Epithelial cell of esophagus (primary cell): ENCODE data around the gene PPP2R5A.
"Not testable (repeated sequence)": the region's sequence is repeated elsewhere in the genome, so short reads cannot be mapped to it uniquely, and the experiment has no call there.

ENCODE experiments used
- DNase-seq: peaks from one replicate; pipeline ENCODE4 v3.0.0; 2010; ENCODE audit warnings: low read depth
- H3K4me3 ChIP-seq: 2 replicates; pipeline ENCODE4 v1.5.1; 2011; ENCODE audit warnings: mild to moderate bottlenecking, low read length, control low read depth
- TF ChIP-seq, protein P1 (sequence below): IDR thresholded peaks from 2 replicates; pipeline ENCODE4 v1.5.1; 2011; ENCODE audit warnings: low read depth, mild to moderate bottlenecking, low read length, control low read depth, inconsistent platforms; ENCODE audit not compliant: insufficient read depth; ENCODE audit errors: missing control alignments

PPP2R5A gene

DNA sequence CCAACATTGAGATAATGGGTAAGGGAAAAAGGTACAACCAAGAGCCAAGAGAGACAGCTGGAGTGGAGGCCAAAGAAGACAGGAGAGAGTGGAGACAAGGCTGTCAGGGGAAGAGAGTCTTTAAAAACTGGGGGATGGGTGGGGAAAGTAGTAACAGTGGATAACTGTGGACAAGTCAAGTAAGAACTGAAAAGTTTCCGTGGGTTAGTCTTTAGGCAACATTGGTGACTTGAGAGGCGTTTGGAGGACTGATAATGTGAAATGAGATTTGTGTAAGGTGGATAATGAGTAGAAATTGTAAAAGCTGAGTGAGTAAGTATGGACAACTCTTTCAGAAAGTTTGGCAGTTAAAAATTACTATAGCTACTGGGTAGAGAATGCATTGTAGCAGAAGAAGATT is 10.4 kb downstream of the PPP2R5A start:
- TF ChIP-seq, protein P1, sequence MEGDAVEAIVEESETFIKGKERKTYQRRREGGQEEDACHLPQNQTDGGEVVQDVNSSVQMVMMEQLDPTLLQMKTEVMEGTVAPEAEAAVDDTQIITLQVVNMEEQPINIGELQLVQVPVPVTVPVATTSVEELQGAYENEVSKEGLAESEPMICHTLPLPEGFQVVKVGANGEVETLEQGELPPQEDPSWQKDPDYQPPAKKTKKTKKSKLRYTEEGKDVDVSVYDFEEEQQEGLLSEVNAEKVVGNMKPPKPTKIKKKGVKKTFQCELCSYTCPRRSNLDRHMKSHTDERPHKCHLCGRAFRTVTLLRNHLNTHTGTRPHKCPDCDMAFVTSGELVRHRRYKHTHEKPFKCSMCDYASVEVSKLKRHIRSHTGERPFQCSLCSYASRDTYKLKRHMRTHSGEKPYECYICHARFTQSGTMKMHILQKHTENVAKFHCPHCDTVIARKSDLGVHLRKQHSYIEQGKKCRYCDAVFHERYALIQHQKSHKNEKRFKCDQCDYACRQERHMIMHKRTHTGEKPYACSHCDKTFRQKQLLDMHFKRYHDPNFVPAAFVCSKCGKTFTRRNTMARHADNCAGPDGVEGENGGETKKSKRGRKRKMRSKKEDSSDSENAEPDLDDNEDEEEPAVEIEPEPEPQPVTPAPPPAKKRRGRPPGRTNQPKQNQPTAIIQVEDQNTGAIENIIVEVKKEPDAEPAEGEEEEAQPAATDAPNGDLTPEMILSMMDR = no peak
- no peak for DNase-seq
- no peak overlapping the region for H3K4me3 ChIP-seq

DNA sequence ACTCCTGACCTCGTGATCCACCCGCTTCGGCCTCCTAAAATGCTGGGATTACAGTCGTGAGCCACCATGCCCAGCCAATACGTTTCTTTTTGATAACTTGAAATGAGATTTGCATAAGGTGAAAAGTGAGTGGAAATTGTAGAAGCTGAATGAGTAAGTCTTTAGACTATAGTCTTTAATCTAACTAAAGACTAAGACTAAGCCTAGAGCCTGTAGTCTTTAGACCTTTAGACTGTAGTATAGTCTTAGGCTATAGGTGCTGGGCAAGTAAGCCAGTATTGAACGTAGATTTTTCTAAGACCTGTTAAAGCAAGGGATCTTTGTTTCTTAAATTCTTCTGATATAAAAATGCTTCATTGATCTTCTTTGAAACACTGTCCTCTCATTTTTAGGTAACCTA is 12.1 kb downstream of the PPP2R5A start:
- DNase-seq = no peak
- TF ChIP-seq, protein P1 = no peak
- H3K4me3 ChIP-seq = no peak overlapping the region

DNA sequence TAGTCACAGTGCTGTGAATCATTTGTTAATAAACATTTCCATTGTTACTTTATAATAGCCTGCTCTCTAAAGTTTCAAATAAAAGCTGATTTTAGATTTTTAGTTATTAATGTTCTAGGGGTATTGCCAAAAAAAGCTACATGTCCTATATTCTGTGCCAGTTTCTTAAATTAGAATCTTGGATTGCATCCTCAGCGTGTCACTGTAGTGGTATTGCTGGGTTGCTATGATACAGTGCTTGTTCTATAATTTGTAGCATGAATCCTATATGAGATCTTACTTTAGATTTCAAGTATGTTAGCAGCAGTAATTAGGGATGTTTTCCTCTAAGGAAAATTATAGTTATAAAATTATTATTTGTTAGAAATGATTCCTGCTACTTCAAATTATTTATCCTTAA is 16.4 kb downstream of the PPP2R5A start:
- TF ChIP-seq, protein P1 = no peak
- no peak overlapping the region for H3K4me3 ChIP-seq
- DNase-seq = no peak

DNA sequence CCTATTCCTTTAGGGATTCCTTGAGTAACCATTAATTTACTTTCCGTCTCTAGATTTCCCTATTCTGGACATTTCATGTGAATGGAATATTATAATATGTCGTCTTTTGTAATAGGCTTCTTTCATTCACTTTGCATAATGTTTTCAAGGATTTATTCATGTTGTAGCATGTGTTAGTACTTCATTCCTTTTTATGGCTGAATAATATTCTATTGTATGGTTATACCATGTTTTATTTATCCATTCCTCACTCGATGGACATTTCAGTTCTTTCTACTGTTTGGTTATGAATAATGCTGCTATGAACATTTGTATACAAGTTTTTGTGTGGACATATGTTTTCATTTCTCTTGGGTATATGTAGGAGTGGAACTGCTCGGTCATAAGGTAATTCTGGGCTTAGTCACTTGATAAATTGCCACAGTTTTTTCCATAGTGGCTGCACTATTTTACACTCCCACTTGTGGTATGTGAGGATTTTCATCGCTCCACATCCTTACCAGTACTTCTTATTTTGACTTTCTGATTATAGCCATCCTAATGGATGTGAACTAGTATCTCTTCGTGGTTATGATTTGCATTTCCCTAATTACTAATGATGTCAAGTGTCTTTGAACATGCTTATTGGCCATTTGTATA is 17.7 kb downstream of the PPP2R5A start:
- TF ChIP-seq, protein P1 = no peak
- peak; percentile 26 for DNase-seq

DNA sequence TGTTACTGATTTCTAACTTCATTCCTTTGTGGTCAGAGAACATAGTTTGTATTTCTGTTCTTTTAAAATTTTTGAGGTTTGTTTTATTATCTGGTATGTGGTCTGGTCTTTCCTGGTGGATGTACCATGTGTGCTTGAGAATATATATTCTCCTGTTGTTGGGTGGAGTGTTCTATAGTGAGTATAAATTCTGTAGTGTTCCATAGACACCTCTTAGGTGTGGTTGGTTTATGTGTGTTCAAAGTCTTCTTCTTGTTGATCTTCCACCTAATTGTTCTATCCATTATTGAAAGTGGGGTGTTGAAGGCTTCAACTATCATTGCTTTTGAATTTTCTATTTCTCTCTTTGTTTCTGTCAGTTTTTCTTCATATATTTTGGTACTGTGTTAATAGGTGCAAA is 20.1 kb downstream of the PPP2R5A start:
- DNase-seq = no peak
- H3K4me3 ChIP-seq = no peak overlapping the region
- TF ChIP-seq, protein P1 = no peak

More for the DNA sequence above, 17.7 kb downstream of the PPP2R5A start:
- H3K4me3 ChIP-seq = no peak overlapping the region

DNA sequence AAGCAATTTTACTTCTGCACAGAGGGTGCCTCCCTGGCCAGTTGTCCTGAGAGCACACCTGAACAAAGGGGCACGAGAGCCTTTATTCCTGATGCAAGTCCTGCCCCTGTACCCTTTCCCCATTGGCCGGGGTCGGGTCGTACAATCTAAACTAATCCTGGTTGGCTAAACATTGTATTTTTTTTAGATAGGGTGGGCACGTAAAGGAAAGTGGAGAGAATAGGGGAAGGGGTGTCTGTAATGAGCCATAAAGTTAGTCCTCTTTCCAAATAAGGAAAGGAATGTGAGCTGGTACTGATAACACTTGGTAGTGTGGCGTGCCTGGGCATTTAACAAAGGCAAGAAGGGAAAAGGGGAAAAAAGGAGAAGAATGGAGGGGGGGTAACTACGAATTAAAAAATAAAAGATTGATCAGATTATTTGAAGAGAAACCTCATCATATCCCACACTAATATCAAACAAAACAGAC is 20.8 kb downstream of the PPP2R5A start:
- not testable (repeated sequence) for DNase-seq, H3K4me3 ChIP-seq

DNA sequence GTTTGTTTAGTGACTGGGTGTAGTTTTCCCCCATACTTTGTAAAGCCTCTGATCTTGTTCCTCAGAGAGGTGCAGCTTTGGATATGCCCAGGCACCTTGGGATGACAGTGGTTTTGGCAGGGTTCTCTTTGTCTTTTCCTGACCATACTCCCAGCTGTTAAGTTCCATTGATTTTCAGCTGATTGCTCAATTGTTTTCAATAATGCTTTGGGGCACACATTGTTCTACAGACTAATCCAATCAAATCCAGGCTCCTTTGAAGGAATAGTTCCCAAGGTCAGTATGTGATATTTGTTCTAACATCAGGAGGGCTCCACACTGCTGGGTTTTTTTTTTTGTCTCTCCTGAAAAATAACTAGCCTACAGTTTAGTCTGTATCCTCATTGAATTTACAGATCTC is 24.8 kb downstream of the PPP2R5A start:
- no peak overlapping the region for H3K4me3 ChIP-seq
- TF ChIP-seq, protein P1 = no peak
- no peak for DNase-seq
